HepG2 (cell line): ENCODE measurements around the gene POC1B. TPM values are rescaled to one million over a fixed set of nuclear protein-coding genes. Genes with fewer than 3 reads are reported as not detected.
A peak's percentile ranks its signal among the peaks of the same experiment; 100 is the strongest.

Experiments used
- ATAC-seq: fragments of 200-7000 bp; cut with Tn5 transposase; 3 replicates; pipeline ENCODE4 v1.9.1; 2020; ENCODE audit warnings: mild to moderate bottlenecking, moderate library complexity
- BruUV-seq: library from RNA; stranded (reverse); fragments of 400-500 nt; replicated peaks from 2 replicates; lab custom pipeline; 2021; lab: Mats Ljungman, UMichigan
- CTCF ChIA-PET: fragments of 300-600 bp; formaldehyde crosslinking; extraction: SDS; loops from one replicate; lab custom pipeline; 2021; ENCODE audit warnings: low total read pairs, inconsistent platforms, low intra/inter-chr PET ratio; lab: Yijun Ruan, JAX
- POLR2A ChIA-PET: fragments of 350-600 bp; sonication (Branson Sonifier 250); formaldehyde crosslinking; loops from one replicate; lab custom pipeline; 2020; ENCODE audit warnings: antibody characterized with exemption, inconsistent platforms; lab: Yijun Ruan, JAX
- DNase-seq: peaks from one replicate; pipeline ENCODE4 v3.0.0-alpha.2; 2015; ENCODE audit warnings: low spot score
- FAIRE-seq: peaks from 3 replicates; lab custom pipeline; 2011; peaks lifted over from hg19 to GRCh38; lab: Jason Lieb, UNC
- H2AFZ ChIP-seq: one replicate; pipeline ENCODE4 v1.6.1; 2011; ENCODE audit warnings: low read length, inconsistent platforms
- H3K27ac ChIP-seq: fragments of 300-600 bp; 3 replicates; pipeline ENCODE4 v1.8.0; 2011; ENCODE audit warnings: mixed run types, mild to moderate bottlenecking, mixed read lengths, low read length, inconsistent platforms; ENCODE audit not compliant: insufficient read depth; ENCODE audit errors: extremely low read length
- H3K27me3 ChIP-seq, 2 experiments: fragments of 200-600 bp in 1 of 2; 2 replicates in 1 of 2; 3 replicates in 1 of 2; pipeline versions ENCODE4 v1.6.0 to v1.8.0; 2011; ENCODE audit warnings: low read length in 2 of 2, mild to moderate bottlenecking in 2 of 2, moderate library complexity in 2 of 2, inconsistent platforms in 1 of 2; ENCODE audit not compliant: insufficient read depth in 2 of 2, control insufficient read depth in 1 of 2
- H3K36me3 ChIP-seq, 2 experiments: fragments of 200-600 bp in 1 of 2; replicated peaks in 1 of 2; 2 replicates in 1 of 2; 3 replicates in 1 of 2; pipeline versions ENCODE4 v1.5.1 to v1.8.0; 2011; ENCODE audit warnings: low read length in 2 of 2, inconsistent platforms in 1 of 2; ENCODE audit not compliant: insufficient read depth in 2 of 2, control insufficient read depth in 1 of 2
- H3K4me1 ChIP-seq: 2 replicates; pipeline ENCODE4 v1.5.1; 2012; ENCODE audit warnings: low read length, inconsistent platforms; ENCODE audit not compliant: insufficient read depth
- H3K4me2 ChIP-seq: 2 replicates; pipeline ENCODE4 v1.6.0; 2011; ENCODE audit warnings: low read depth, low read length, inconsistent platforms
- H3K4me3 ChIP-seq, 3 experiments: fragments of 200-600 bp in 1 of 3; sonication (generic), shearing (Covaris generic) in 1 of 3; replicated peaks in 1 of 3; 2 replicates each; pipeline ENCODE4 v1.5.1; 2011 to 2016; ENCODE audit warnings: low read length in 3 of 3, inconsistent platforms in 2 of 3, low read depth in 2 of 3, mild to moderate bottlenecking in 2 of 3, control low read depth in 1 of 3, mixed read lengths in 1 of 3; ENCODE audit not compliant: insufficient read depth in 1 of 3
- H3K79me2 ChIP-seq: one replicate; pipeline ENCODE4 v1.6.1; 2011; ENCODE audit warnings: low read length, inconsistent platforms; ENCODE audit not compliant: insufficient read depth
- H3K9ac ChIP-seq: 2 replicates; pipeline ENCODE4 v1.6.0; 2011; ENCODE audit warnings: mild to moderate bottlenecking, low read depth, low read length, inconsistent platforms; ENCODE audit not compliant: insufficient read depth
- H3K9me3 ChIP-seq: 2 replicates; pipeline ENCODE4 v1.5.1; 2012; ENCODE audit warnings: mild to moderate bottlenecking, low read length
- H4K20me1 ChIP-seq: 2 replicates; pipeline ENCODE4 v1.6.0; 2011; ENCODE audit warnings: inconsistent platforms, mild to moderate bottlenecking, low read length, moderate library complexity; ENCODE audit not compliant: insufficient read depth
- CEBPB ChIP-seq: IDR thresholded peaks from 2 replicates; pipeline ENCODE4 v1.6.1; 2011; ENCODE audit warnings: low read depth, low read length, improper control_type of control experiment, borderline replicate concordance
- HDAC6 ChIP-seq: fragments of 200-600 bp; sonication (generic); IDR thresholded peaks from 2 replicates; pipeline ENCODE4 v1.7.0; 2017; ENCODE audit warnings: mild to moderate bottlenecking, antibody characterized with exemption, low read length, low read depth
- KDM6A ChIP-seq: IDR thresholded peaks from 2 replicates; pipeline ENCODE4 v1.6.1; 2016; ENCODE audit warnings: low read depth
- RBM39 ChIP-seq: fragments of 200-400 bp; formaldehyde crosslinking; IDR thresholded peaks from one replicate; pipeline ENCODE4 v1.6.1; 2018; ENCODE audit warnings: antibody characterized with exemption, mild to moderate bottlenecking, low read depth, low read length; ENCODE audit not compliant: poor library complexity, severe bottlenecking
- SRY ChIP-seq: sonication (generic); formaldehyde crosslinking; IDR thresholded peaks from 2 replicates; pipeline ENCODE4 v1.8.0; 2022; ENCODE audit warnings: mild to moderate bottlenecking, missing genetic modification reagents
- TEAD3 ChIP-seq: optimal IDR thresholded peaks from 2 replicates; pipeline ENCODE3; 2016; ENCODE audit warnings: borderline replicate concordance
- YEATS4 ChIP-seq: sonication (generic); formaldehyde crosslinking; IDR thresholded peaks from 2 replicates; pipeline ENCODE4 v1.4.0; 2020; ENCODE audit warnings: missing genetic modification reagents, borderline replicate concordance
- ZFP62 ChIP-seq: sonication (generic); formaldehyde crosslinking; IDR thresholded peaks from 2 replicates; pipeline ENCODE4 v1.4.0; 2020; ENCODE audit warnings: missing genetic modification reagents
- ZNF460 ChIP-seq: sonication (generic); formaldehyde crosslinking; IDR thresholded peaks from 2 replicates; pipeline ENCODE4 v1.5.1; 2020; ENCODE audit warnings: missing genetic modification reagents, mild to moderate bottlenecking, borderline replicate concordance
- ZNF556 ChIP-seq: sonication (generic); formaldehyde crosslinking; IDR thresholded peaks from 2 replicates; pipeline ENCODE4 v1.4.0; 2020; ENCODE audit warnings: mild to moderate bottlenecking, missing genetic modification reagents, borderline replicate concordance
- ZNF629 ChIP-seq: sonication (generic); formaldehyde crosslinking; conservative IDR thresholded peaks from 2 replicates; pipeline ENCODE4 v1.5.0; 2020; ENCODE audit warnings: missing genetic modification reagents
- WGBS: methylation state at CpG from one replicate; pipeline ENCODE4 v1.1.6; 2017; ENCODE audit warnings: low lambda C conversion rate; 5-methylcytosine and 5-hydroxymethylcytosine counted together
- in situ Hi-C: cut with HindIII; loops from 2 replicates; pipeline ENCODE4 v1.10.0; 2017; ENCODE audit warnings: low pct_unique_long_range_greater_than_20kb; ENCODE audit not compliant: extremely low pct_ligation_motif_present
- intact Hi-C: fragments of 100-400 bp; cut with micrococcal nuclease; formaldehyde crosslinking; loops from one replicate; pipeline ENCODE4 v1.10.0; 2022; ENCODE audit not compliant: unreplicated experiment
- polyA plus RNA-seq, 8 experiments: library from polyadenylated mRNA; depleted of rRNA in 3 of 8; stranded (reverse) in 7 of 8; unstranded in 1 of 8; fragments of >200 nt; fragmentation: Illumina TruSeq in 4 of 8; extraction: Trizol in 4 of 8; gene quantifications; 2 replicates each; pipeline versions ENCODE4 v1.2.1 to v1.2.3, GENCODE V29; 2011 to 2016; ENCODE audit warnings: low read depth in 4 of 8, missing spikeins in 1 of 8, mixed read lengths in 1 of 8; ENCODE audit not compliant: insufficient read depth in 1 of 8
- total RNA-seq, 5 experiments: library from RNA; depleted of rRNA; stranded (reverse); fragments of >200 nt; fragmentation: Illumina TruSeq; extraction: Trizol; gene quantifications; 2 replicates each; pipeline ENCODE4 v1.2.3, GENCODE V29; 2016; ENCODE audit warnings: low read depth in 1 of 5
- TF ChIP-seq, protein P1 (sequence below): sonication (generic); formaldehyde crosslinking; IDR thresholded peaks from 2 replicates; pipeline ENCODE4 v1.5.0; 2020; ENCODE audit warnings: mild to moderate bottlenecking, missing genetic modification reagents
- TF ChIP-seq, protein P2 (sequence below): sonication (generic); formaldehyde crosslinking; IDR thresholded peaks from 2 replicates; pipeline ENCODE4 v1.5.0; 2020; ENCODE audit warnings: mild to moderate bottlenecking, missing genetic modification reagents, borderline replicate concordance

Gene POC1B
- total and polyA plus RNA-seq, 2 of the 13 experiments (the other 11 are each of a cell fraction or from before 2014, with no cell fraction given) = 9.3 to 11.0 TPM

DNA sequence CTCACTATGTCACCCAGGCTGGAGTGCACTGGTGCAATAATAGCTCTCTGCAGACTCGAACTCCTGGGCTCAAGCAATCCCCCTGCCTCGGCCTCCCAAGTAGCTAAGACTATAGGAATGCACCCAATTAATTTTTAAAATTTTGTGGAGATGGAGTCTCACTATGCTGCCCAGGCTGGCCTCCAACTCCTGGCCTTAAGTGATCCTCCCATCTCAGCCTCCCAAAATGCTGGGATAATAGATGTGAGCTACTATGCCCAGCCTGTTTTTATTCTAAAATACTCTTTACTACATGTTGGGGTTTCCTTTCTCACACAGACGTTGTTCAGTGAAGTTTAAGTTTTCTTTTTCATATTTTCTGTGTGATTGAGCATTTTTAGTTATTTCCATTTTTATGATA lies 112.6 kb downstream of the POC1B start:
- no peaks in the 10 kb centered on the region for H3K79me2 ChIP-seq
- H3K4me1 ChIP-seq = no peaks in the 10 kb centered on the region
- no peak for FAIRE-seq
- WGBS = 91% methylated on average over 3 of the region's 3 CpGs
- TF ChIP-seq ZNF460 (CRISPR knock-in tag) = no peak
- TF ChIP-seq, protein P1, sequence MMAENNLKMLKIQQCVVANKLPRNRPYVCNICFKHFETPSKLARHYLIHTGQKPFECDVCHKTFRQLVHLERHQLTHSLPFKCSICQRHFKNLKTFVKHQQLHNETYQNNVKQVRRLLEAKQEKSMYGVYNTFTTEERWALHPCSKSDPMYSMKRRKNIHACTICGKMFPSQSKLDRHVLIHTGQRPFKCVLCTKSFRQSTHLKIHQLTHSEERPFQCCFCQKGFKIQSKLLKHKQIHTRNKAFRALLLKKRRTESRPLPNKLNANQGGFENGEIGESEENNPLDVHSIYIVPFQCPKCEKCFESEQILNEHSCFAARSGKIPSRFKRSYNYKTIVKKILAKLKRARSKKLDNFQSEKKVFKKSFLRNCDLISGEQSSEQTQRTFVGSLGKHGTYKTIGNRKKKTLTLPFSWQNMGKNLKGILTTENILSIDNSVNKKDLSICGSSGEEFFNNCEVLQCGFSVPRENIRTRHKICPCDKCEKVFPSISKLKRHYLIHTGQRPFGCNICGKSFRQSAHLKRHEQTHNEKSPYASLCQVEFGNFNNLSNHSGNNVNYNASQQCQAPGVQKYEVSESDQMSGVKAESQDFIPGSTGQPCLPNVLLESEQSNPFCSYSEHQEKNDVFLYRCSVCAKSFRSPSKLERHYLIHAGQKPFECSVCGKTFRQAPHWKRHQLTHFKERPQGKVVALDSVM (CRISPR knock-in tag) = 0 out of 2 replicates have a peak, but pooled peaks have one; percentile 34
- TF ChIP-seq, all 625 proteins: peak for 1
- H3K27ac ChIP-seq = no peak overlapping the region
- no peak overlapping the region for H3K4me3 ChIP-seq
- H2AFZ ChIP-seq = no peak overlapping the region
- no peak for ATAC-seq
- in situ Hi-C loops = no loop called here
- ChIA-PET CTCF (no interaction called here), POLR2A (no interaction called here)
- intact Hi-C loops = no loop called here
- DNase-seq = no peak
- H3K27me3 ChIP-seq = no peaks in the 10 kb centered on the region
- no peaks in the 10 kb centered on the region for H4K20me1 ChIP-seq
- no TSS peak for BruUV-seq
- H3K9ac ChIP-seq = no peak overlapping the region
- H3K36me3 ChIP-seq = no peaks in the 10 kb centered on the region
- no peaks in the 10 kb centered on the region for H3K9me3 ChIP-seq
- no peak overlapping the region for H3K4me2 ChIP-seq

DNA sequence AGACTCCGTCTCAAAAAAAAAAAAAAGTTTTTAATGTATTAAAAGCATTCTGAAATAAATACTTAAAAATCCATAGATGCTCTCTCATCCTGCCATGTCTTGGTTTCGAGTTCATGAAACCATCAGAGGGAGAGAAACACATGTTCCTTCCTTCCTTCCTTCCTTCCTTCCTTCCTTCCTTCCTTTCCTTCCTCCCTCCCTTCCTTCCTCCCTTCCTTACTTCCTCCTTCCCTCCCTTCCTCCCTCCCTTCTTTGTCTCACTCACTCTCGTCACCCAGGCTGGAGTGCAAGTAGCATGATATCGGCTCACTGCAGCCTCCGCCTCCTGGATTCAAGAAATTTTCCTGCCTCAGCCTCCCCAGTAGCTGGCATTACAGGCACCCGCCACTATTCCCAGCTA lies 113.2 kb downstream of the POC1B start:
- intact Hi-C loops = no loop called here
- Histone ChIP-seq H3K4me1 (no peaks in the 10 kb centered on the region), H3K36me3 (no peaks in the 10 kb centered on the region), H2AFZ (no peak overlapping the region), H3K4me2 (no peak overlapping the region), H3K79me2 (no peaks in the 10 kb centered on the region), H4K20me1 (no peaks in the 10 kb centered on the region), H3K27ac (no peak overlapping the region), H3K9ac (no peak overlapping the region), H3K9me3 (no peaks in the 10 kb centered on the region), H3K27me3 (no peaks in the 10 kb centered on the region), H3K4me3 (no peak overlapping the region)
- no peak for DNase-seq
- TF ChIP-seq SRY = no peak
- no peak for TF ChIP-seq YEATS4 (CRISPR knock-in tag)
- TF ChIP-seq HDAC6 = no peak
- TF ChIP-seq, protein P2, sequence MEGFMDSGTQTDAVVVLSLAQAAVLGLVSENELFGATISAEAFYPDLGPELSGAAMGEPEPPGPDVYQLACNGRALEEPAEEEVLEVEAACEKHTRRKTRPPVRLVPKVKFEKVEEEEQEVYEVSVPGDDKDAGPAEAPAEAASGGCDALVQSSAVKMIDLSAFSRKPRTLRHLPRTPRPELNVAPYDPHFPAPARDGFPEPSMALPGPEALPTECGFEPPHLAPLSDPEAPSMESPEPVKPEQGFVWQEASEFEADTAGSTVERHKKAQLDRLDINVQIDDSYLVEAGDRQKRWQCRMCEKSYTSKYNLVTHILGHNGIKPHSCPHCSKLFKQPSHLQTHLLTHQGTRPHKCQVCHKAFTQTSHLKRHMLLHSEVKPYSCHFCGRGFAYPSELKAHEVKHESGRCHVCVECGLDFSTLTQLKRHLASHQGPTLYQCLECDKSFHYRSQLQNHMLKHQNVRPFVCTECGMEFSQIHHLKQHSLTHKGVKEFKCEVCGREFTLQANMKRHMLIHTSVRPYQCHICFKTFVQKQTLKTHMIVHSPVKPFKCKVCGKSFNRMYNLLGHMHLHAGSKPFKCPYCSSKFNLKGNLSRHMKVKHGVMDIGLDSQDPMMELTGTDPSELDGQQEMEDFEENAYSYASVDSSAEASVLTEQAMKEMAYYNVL (CRISPR knock-in tag) = no peak
- no peak for TF ChIP-seq KDM6A (CRISPR knock-in tag)
- TF ChIP-seq CEBPB = no peak
- TF ChIP-seq RBM39 = no peak
- TF ChIP-seq ZNF629 (CRISPR knock-in tag) = no peak
- TF ChIP-seq ZNF556 (CRISPR knock-in tag) = no peak
- no peak for TF ChIP-seq ZFP62 (CRISPR knock-in tag)
- no peak for TF ChIP-seq ZNF460 (CRISPR knock-in tag)
- no peak for TF ChIP-seq TEAD3
- FAIRE-seq = no peak
- in situ Hi-C loops = no loop called here
- 98% methylated on average over 6 of the region's 6 CpGs for WGBS
- no peak for ATAC-seq
- no TSS peak for BruUV-seq
- ChIA-PET CTCF (no interaction called here), POLR2A (no interaction called here)
